ENCODE results near the gene EML1.

- no peak for TF ChIP-seq CTCF (IDR thresholded peaks at IDR 0.05; ENCODE audit: poor library complexity)
- no peak for TF ChIP-seq EZH2 (IDR thresholded peaks at IDR 0.05; ENCODE audit: borderline replicate concordance)
- TF ChIP-seq EZH2phosphoT487 (IDR thresholded peaks at IDR 0.05; ENCODE audit: low read depth, severe bottlenecking, unreplicated experiment): no peak
Observed at GRCh38 chr14:99976021-99976420, 182.8 kb downstream of the EML1 start.

Data from hepatocyte (in vitro differentiated cells).